Measurements from ENCODE around the gene BANF2. TPM values are rescaled to one million over a fixed set of nuclear protein-coding genes. Genes with fewer than 3 reads are reported as not detected.
"Not testable (repeated sequence)": the region's sequence is repeated elsewhere in the genome, so short reads cannot be mapped to it uniquely, and the experiment has no call there.

Gene BANF2
- total RNA-seq, 1 experiment from 2014 or later: not detected

DNA sequence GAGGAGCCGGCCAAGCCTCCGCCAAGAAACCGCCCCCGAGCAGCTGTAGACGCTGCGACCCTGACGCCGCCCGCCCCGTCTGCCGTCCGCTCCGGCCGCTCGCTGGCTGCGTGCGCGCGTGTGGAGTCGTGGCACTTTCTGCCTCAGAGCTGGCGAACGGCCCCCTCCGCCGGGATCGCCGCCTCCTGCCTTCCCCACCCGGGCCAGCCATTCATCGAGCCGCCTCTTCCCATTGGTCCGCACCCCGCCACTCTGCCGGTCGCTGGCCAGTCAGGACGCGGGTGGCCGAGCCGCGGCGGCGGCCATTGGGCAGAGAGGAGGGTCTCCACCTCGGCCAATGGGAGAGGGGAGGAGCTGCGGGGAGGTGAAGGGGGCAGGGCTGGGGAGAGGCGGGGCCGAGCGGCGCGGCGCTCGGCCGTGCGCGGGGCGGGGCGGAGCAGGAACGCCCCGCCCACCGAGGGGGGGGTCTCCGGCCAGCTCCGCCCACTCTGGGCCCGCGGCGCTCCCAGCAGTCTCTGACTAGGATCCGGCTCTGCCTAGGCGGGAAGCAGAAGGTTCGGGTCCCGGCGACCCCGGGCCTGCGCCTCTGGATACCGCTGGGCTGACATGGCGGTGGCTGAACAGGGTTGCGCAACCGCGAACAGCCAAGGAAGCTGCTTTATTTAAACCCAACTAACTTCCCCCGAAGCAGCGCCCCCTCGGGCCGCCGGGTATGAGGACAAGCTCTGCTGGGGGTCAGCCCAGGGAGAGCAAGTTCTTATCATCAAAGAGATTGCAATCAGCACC, 17.5 kb upstream of the BANF2 start, which contains the start of gene RRBP1:
Gene RRBP1 (minus strand): TSS at position 140 of the 786 bp plus-strand sequence. CDS start 21,735 bp downstream, outside the sequence.
- DNase-seq (ENCODE audit: low spot score): peak; percentile 97

DNA sequence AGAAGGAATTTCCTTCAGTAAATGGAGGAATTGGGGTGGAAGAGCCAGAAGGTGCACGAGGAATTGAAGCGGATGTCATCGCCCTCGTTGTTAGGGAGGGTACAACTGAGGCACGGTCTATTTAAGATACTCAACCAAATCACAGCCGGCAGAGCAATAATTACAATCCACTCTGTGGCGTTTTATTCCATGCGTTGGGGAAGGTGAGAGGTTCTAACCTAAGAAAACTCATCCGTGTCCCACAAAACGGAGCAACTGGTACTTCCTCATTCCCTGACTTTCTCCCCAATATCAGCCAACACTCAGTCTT, 16.9 kb upstream of the BANF2 start:
- DNase-seq (ENCODE audit: low spot score): no peak

DNA sequence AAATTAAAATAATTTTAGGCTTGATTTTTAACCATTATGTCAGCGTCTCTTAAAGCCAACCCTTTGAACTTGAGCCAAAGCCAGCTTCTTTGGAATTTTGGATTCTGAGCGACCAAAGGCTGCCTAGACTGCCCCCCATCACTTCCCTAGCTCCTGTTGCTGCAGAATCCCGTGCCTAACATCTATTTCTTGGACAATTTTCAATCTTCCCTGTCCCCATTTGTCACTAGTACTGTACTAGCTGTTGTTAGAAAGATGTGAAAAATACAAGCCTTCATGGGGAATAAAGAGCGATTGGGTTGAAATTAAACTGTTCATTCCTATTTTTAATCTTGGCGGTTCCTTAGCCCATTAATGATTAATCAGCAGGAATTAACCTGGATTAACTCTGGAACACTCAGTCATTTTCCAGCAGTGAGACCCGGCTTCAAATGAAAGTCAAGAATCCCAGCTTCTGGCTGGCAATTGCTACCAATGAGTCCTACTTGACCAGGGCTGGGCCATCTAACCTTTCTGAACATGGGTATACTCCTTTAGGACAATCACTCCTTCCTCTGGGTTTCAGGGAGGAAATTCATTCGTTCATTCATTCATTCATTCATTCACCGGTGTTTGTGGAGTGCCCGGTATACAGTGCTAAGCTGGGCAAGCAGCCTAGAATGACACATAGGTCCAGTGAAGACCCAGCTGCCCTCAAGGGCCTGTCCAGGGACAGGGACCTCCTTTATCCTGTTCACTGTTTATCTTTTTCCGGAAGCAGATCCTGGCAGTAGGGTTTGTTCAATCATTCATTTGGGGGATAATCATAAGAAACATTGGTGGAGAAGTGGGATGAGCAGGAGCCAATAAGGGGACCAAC, 16.3 kb upstream of the BANF2 start:
- DNase-seq (ENCODE audit: low spot score): no peak

DNA sequence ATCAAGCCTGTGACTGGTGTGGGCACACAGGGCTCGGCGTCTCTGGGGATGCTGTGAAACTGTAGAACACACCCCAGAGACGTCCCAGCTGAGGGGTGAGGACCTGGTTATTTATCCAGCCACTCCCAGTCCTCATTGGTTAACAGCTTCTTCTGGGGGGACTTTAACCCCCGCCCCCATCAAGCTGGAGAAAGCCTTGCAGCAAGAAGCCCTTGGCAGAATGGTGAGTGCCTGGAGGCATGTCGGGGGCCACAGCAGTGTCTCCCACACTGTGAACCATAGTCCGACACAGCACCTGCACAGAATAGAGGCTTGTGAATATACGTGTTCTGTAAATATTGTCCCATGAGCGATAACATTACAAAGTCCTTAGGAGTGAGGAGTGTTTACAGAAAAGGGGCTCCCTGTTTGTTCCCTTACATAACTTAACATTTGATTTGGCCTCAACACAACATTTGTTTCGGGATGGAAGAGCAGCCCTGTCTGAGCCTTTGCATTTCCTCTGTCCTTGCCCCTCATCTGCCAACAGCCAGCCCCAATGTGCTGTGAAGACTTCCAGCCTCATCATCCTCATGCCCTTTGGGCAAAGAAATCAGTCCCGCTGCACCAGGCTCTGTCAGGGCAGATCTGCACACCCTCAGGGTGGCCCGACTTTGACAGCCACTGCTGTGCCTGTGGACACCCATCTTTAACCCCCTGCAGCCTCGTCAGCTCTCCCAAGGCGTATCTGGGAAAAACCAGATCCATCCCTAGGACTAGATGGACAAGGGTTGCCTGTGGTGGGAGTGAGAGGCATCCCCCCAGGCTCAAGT, 15.5 kb upstream of the BANF2 start:
- no peak for DNase-seq (ENCODE audit: low spot score)

DNA sequence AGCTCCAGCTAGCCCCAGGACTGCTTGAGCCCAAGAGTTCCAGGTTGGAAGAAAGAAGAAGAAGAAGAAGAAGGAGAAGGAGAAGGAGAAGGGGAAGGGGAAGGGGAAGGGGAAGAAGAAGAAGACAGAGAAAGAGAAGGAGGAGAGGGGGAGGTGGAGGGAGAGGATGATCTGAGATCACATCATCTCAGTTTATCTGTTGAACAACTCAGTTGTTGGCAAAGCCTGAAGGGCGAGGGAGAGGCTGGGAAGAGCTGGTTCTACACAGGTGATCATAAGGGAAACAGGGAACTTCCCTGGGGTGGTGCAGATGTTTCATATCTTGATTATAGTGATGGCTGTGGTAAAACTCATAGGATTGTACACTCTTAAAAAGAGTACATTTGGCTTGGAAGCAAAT, 14.6 kb upstream of the BANF2 start:
- DNase-seq (ENCODE audit: low spot score): no peak

DNA sequence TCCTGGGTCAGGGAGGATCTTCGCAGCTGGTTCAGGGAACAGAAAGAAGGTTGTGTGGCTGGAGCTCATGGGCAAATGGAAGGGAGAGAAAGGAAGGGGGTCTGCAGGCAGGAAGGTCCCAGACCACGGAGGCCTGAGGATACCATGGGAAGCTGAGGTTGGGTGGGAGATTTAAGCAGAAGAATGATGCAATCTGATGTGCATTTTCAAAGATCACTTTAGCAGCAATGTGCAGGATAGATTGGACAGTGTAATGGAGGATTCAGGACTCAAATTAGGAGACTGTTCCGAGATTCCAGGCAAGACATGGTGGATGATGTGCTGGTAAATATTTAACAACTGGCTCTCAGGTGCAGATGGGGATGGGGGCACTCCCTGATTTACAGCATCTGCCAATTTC, 12.0 kb upstream of the BANF2 start:
- no peak for DNase-seq (ENCODE audit: low spot score)

DNA sequence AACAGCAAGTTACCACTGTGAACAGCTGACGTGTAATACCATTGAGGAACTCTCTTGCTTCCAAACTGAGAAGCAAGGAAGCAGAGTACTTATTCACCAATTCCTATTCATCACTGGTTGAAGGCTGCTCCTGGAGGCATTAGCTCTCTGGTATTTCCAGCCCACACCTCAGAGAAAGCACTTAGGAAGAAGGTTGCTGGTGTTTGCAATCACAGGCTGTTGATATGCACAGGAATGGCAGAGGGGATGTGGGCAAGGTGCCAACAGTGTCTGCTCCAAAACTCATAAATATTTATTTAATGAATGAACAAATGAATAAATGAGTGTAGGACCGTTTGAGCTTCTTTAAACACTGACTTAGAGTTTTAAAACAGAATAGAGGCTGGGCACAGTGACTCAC, 10.8 kb upstream of the BANF2 start:
- no peak for DNase-seq (ENCODE audit: low spot score)

DNA sequence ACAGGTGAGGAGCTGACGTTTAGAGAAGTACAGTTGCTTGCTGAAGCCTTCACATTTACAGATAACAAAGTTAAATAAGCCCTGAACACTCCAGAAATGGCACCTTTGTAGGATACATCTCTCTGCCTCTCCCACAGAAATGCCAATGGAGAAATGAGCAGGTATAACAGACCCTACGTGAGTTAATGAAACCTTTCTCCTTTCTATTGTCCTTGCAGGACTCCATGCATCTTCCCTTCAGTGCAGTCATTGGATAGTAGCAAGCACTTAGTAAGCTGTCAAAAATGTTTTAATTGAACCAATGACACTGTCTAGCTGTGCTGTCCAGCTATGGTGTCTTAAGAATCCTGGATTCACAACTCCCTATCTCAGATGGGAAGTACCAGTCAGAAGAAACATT, 9.6 kb upstream of the BANF2 start:
- DNase-seq (ENCODE audit: low spot score): no peak

DNA sequence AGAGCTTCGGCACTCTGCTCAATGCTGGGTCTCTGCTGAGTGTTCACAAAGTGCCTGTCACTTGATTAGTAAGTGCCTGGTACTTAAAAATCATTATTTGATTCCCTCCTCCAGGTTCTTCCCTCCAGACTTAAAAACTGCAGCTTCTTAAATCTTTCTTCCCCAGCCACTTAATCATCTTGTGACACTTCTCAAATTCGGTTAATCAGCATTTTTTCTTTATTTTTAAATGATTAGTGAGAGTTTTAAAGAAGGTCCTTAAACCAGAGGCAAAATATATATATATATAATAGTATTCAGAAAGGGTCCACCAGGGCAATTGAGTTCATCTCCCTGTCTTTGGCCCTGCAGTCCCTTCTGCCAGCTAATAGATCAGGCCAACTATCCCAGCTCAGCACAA, 8.0 kb upstream of the BANF2 start:
- DNase-seq (ENCODE audit: low spot score): no peak

DNA sequence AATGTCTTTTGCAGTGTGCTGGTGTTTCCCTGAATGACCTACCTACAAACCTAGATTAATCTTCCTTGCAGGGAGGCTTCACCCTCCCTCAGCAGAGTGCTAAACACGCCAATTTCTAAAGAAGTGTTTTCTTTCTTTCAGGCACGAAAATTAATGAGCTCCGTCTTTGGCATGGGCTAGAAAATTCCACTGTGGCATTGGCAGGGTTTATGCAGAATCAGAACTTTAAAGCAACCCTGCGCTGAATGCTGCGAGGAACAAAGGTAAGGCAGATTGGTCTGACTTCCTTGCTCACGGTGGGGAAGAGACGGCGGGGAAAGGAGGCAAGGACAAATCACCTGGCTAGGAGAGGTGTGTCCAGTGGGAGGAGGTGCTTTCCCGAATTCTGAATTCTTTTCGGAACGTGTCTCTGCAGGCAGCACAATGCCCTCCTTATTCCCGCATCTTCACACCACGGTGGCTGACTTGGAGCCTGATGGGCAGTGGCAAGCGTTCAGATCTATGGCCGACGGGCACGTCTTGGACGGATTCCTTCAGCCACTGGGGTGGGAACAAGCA, 6.2 kb upstream of the BANF2 start:
- DNase-seq (ENCODE audit: low spot score): no peak

DNA sequence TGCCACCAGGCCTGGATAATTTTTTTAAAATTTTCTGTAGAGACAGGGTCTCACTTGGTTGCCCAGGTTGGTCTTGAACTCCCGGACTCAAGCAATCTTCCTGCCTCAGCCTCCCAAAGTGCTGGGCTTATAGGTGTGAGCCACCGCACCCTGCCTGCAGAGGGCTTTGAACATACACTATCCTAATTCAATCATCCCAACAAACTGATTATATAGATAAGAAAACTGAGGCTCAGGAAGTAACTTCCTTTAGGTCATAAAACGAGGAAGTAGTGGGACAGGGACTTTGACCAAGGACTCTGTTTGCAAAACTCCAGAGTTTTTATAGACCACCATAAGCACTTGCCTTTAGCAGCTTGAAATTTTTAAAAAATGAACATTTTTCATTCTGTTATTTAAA, 5.0 kb upstream of the BANF2 start:
- no peak for DNase-seq (ENCODE audit: low spot score)

DNA sequence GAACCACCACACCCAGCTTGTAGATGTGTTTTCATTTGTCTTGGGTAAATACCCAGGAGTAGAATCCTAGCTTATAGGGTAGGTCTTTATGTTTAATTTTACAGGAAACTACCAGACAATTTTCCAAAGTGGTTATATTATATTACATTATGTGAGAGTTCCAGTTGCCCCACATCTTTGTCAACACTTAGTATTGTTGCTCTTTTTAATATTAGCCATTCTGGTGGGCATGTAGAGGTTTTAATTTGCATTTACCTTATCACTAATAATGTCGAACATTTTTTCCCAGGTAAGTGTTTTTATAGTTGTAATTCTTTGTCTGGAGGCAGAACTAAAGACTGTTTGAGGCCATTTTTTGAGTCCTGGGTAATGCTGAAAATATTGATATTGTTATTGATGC, 3.5 kb upstream of the BANF2 start:
- DNase-seq (ENCODE audit: low spot score): no peak

DNA sequence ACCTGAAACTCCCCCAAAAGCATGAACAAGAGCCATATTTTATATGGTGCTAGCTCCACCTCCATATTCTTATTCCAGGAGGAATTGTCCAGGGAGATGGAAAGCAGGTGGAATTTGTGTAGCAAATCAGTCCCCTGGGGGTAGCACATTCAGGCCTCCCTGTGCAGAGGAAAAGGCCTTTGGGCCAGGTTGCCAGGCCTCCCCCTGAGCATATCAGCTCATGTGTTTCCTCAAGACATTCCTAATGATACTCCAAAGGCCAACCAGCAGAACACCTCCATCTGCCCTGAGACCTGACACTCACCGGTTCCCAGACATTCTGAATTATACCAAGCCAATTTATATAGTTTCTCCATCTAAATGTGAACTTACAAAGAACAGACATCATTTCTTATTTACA, 2.6 kb upstream of the BANF2 start:
- DNase-seq (ENCODE audit: low spot score): no peak

DNA sequence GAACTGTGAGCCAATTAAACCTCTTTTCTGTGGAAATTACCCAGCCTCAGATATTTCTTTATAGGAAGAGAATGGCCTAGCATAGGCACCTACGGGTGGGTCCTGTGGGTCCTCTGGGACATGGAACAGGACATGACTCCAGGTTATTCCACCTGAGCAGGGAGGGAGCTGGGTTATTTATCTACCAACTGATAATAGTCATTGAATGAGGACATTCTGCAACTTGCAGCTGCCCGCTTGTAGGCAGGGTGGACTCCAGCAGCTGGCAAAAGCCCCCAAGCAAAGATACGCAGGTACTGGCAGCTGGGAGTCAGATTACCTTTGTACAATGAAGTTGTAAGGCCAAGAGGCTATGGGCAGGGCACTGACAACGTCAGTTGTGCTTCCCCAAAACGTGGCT, 1.4 kb upstream of the BANF2 start:
- DNase-seq (ENCODE audit: low spot score): no peak

DNA sequence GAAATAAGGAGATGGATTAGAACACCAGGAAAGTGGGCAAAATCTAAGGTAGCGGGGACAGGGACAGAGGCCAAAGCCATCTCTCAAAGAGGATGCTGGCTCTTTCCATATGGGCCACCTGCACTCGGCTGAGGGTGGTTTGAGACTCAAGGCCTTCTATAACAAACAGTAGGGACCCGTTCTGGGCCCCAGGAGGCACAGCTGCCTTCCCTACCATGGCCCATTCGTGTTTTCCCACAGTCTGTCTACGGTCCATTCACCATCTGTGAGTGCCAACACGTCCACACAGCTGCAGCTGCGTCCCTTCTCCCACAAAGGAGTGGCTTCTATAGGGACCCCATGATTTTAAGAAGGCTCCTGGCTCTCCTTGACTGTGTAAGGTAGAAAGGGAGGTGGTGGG, 871 bp downstream of the BANF2 start:
- DNase-seq (ENCODE audit: low spot score): no peak

DNA sequence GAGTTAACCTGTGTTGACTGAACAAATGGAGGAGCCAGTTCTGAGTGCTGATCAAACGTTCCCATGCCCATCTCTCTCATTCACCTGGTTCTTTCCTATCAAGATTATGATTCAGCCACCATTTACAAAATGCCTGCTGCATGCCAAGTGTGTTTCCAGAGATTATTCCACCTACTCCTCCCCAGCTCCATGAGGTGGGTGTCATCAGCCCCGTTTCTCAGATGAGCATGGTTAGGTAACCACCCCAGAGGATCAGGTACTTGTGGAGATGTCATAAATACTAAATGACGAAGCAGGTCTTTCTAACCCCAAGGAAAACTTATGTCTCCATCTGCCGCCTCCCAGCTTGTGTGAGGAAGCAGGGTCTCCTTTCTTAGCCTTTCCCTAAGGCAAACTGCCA, 2.1 kb downstream of the BANF2 start:
- no peak for DNase-seq (ENCODE audit: low spot score)

DNA sequence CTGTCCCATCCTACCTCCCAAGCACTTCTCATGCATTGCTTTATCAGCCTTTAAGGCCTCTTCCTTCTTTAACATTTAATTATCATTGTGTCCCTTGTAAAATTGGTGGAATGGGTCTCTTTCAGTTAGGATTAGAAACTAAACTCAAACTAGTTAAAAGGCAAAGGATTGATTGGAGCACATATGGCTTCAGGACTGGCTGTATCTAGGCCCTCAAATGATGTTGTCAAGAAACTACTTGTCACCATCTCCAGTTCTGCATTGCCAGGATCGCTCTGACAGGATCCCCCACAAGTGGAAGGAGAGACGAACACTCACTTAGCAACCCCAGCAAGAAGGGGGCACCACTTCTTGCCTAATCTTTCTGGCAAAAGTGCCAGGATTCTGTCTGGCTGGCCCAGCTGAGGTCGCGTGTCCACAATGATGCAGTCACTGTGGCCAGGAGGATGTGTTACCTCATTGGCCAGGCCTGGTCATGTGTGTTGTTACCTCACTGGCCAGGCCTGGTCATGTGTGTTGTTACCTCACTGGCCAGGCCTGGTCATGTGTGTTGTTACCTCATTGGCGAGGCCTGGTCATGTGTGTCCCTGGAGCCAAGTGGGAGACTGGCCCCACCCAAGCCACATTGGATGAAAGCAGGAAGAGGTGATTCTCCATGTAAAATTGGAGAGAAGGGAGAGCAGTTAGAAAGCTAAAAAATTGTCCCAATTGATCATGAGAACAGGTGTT, 5.0 kb downstream of the BANF2 start:
- no peak for DNase-seq (ENCODE audit: low spot score)

DNA sequence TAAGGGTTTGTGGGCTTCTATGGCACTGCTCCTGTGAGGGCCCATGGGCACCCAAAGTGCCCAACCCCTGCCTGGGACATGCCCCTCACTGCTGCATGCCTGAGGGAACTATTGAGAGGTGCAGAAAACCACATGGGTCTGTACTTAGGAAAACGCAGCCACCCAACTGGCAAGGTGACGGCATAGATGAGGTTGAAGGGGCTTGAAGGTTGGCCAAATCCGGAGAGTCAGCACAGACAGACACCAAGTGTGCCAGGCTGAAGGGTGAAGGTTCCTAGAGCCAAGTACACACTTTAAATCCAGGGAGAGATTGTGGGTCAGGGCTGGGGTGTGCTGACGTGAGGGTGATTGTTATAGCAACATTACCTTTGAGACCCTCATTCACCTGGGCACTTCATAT, 6.2 kb downstream of the BANF2 start:
- DNase-seq (ENCODE audit: low spot score): no peak

DNA sequence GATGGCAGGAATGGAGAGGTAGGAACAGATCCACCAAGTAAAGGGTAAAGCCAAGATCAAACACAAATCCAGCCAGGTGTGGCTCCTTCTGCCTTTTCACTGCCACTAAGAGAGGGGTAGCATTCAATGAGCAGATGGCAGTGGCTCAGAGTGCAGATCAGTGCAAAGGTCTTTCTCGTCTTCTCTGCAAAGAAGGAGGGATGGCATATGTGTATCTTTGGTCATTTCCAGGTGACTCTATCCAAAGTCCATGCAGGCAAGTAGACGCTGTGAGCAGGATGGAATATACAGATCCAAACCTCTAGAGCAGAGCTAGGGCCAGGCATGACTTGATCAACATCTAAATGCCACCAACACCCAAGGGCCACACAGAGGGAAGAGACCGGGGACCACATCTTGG, 6.9 kb downstream of the BANF2 start:
- no peak for DNase-seq (ENCODE audit: low spot score)

DNA sequence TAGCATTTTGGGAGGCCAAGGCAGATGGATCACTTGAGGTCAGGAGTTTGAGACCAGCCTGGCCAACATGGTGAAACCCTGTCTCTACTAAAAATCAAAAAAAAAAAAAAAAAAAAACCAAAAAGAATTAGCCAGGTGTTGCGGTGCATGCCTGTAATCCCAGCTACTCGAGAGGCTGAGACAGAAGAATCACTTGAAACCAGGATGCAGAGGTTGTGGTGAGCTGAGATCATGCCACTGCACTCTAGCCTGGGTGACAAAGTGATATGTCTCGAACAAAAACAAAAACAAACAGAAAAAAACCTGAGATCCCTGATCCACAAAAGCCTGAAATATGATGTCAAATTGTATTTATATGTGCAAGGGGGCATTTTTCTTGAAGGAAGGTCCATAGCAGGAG, 8.2 kb downstream of the BANF2 start:
- DNase-seq (ENCODE audit: low spot score): not testable (repeated sequence)

DNA sequence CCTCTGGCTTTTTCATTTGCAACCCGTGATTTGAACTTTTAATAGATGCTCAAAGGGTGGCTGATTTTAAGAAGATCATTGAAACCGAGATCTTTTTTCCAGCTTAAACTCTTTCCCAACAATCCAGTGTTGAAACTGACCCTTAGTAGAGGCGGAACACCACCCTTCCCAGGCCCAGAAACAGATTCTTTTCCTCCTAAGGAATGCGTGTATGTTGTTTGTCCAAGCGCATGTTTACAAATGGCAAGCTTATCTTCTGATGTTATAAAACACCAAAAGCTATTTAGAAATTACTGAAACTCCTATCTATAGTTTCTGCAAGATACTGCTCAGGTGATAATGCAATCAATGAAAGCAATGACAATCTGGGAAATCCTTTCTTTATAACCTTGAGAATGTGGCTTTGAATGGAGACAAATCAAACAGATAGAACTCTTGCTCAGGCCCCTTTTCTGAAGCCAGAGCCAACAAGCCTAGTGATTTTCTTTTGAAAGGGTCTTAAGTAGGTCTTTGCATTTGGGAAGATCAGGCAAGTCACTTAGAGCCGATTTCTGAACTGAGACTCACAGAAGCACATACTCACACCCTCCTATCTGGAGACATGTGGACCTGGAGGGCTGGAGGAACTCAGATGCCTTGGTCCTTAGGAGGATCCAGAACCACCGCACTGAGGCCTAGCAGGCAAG, 9.1 kb downstream of the BANF2 start:
- DNase-seq (ENCODE audit: low spot score): no peak
